Urinary bladder (tissue), 2 donors: Measurements from ENCODE around the gene P2RX4. TPM values are rescaled to one million over a fixed set of nuclear protein-coding genes. Genes with fewer than 3 reads are reported as not detected.

Source experiments
- polyA plus RNA-seq: library from polyadenylated mRNA; stranded (reverse); fragments of 200-250 nt; gene quantifications from one replicate; pipeline ENCODE4 v1.2.3, GENCODE V29; 2013
- total RNA-seq: library from RNA; depleted of rRNA; stranded (reverse); fragments of >200 nt; gene quantifications from one replicate; pipeline ENCODE4 v1.2.3, GENCODE V29; 2014
- donor health status: healthy.

The P2RX4 gene
- total and polyA plus RNA-seq, 2 donors, result 14.6 to 14.7 TPM

Other genes starting within 250 kb of the P2RX4 start
- gene HNF1A, start 231.6 kb upstream of the P2RX4 start, total RNA-seq, result not detected
- gene HNF1A, start 231.6 kb upstream of the P2RX4 start, polyA plus RNA-seq, result 0.18 TPM
- 13.1 TPM for gene C12orf43, start 193.6 kb upstream of the P2RX4 start, total RNA-seq
- gene C12orf43, start 193.6 kb upstream of the P2RX4 start, polyA plus RNA-seq, result 16.4 TPM
- gene OASL, start 170.9 kb upstream of the P2RX4 start, total RNA-seq, result 0.85 TPM
- gene OASL, start 170.9 kb upstream of the P2RX4 start, polyA plus RNA-seq, result 1.0 TPM
- 4.0 TPM for gene P2RX7, start 77.3 kb upstream of the P2RX4 start, total RNA-seq
- 2.0 TPM for gene P2RX7, start 77.3 kb upstream of the P2RX4 start, polyA plus RNA-seq
- 18.5 TPM for gene CAMKK2, start 86.6 kb downstream of the P2RX4 start, total RNA-seq
- gene CAMKK2, start 86.6 kb downstream of the P2RX4 start, polyA plus RNA-seq, result 47.0 TPM
- gene ANAPC5, start 142.3 kb downstream of the P2RX4 start, total RNA-seq, result 222 TPM
- gene ANAPC5, start 142.3 kb downstream of the P2RX4 start, polyA plus RNA-seq, result 102 TPM
- 77.4 TPM for gene RNF34, start 190.0 kb downstream of the P2RX4 start, total RNA-seq
- 22.0 TPM for gene RNF34, start 190.0 kb downstream of the P2RX4 start, polyA plus RNA-seq